Panc1 (cell line): Measurements from ENCODE around the gene SLC30A5. TPM values are rescaled to one million over a fixed set of nuclear protein-coding genes. Genes with fewer than 3 reads are reported as not detected.

ENCODE experiments used
- ATAC-seq: fragments of 200-7000 bp; cut with Tn5 transposase; 2 replicates; pipeline ENCODE4 v1.9.1; 2020; ENCODE audit warnings: mild to moderate bottlenecking, moderate library complexity
- BruUV-seq: library from RNA; stranded (reverse); fragments of 400-500 nt; replicated peaks from 2 replicates; lab custom pipeline; 2021; lab: Mats Ljungman, UMichigan
- CTCF ChIA-PET: fragments of 300-600 bp; sonication (Branson Sonifier 250); formaldehyde crosslinking; loops from one replicate; lab custom pipeline; 2022; ENCODE audit warnings: antibody characterized with exemption; lab: Charles Lee
- POLR2A ChIA-PET: fragments of 300-600 bp; sonication (Branson Sonifier 250); formaldehyde crosslinking; loops from one replicate; lab custom pipeline; 2022; ENCODE audit warnings: antibody characterized with exemption; lab: Charles Lee
- DNase-seq: peaks from one replicate; pipeline ENCODE4 v3.0.0-alpha.2; 2010; ENCODE audit warnings: low read depth, low spot score
- H3K27ac ChIP-seq: 2 replicates; pipeline ENCODE4 v1.5.1; 2011; ENCODE audit warnings: mild to moderate bottlenecking, low read length, inconsistent platforms
- H3K27me3 ChIP-seq: fragments of 200-500 bp; sonication (Bioruptor generic); 2 replicates; pipeline ENCODE4 v1.6.0; 2014; ENCODE audit warnings: low read length, inconsistent platforms; ENCODE audit not compliant: control insufficient read depth, insufficient read depth
- H3K36me3 ChIP-seq: fragments of 200-500 bp; sonication (Bioruptor generic); 2 replicates; pipeline ENCODE4 v1.5.1; 2014; ENCODE audit warnings: inconsistent platforms, mild to moderate bottlenecking, low read length, moderate library complexity; ENCODE audit not compliant: control insufficient read depth, insufficient read depth
- H3K4me1 ChIP-seq: 2 replicates; pipeline ENCODE4 v1.5.1; 2011; ENCODE audit warnings: inconsistent platforms, mild to moderate bottlenecking, low read length, moderate library complexity; ENCODE audit not compliant: control insufficient read depth, insufficient read depth
- H3K4me3 ChIP-seq, 2 experiments: 2 replicates each; pipeline ENCODE4 v1.5.1; 2011 to 2012; ENCODE audit warnings: low read depth in 2 of 2, low read length in 2 of 2, mild to moderate bottlenecking in 2 of 2, inconsistent platforms in 1 of 2, moderate library complexity in 1 of 2
- H3K9me3 ChIP-seq: fragments of 200-500 bp; sonication (Bioruptor generic); 2 replicates; pipeline ENCODE4 v1.5.1; 2014; ENCODE audit warnings: low read depth, mild to moderate bottlenecking, inconsistent platforms, low read length, moderate library complexity; ENCODE audit not compliant: control insufficient read depth, insufficient read depth
- CTCF ChIP-seq: fragments of 450-650 bp; IDR thresholded peaks from 2 replicates; pipeline ENCODE4 v1.5.1; 2017; ENCODE audit warnings: mild to moderate bottlenecking
- POLR2AphosphoS5 ChIP-seq: IDR thresholded peaks from 2 replicates; pipeline ENCODE4 v1.6.1; 2012; ENCODE audit warnings: mild to moderate bottlenecking, low read depth, low read length, moderate library complexity
- REST ChIP-seq, 2 experiments: IDR thresholded peaks; 2 replicates each; pipeline ENCODE4 v1.6.1; 2011 to 2012; ENCODE audit warnings: low read depth in 2 of 2, control low read depth in 1 of 2, low read length in 1 of 2, mild to moderate bottlenecking in 1 of 2, moderate library complexity in 1 of 2; ENCODE audit not compliant: insufficient read depth in 1 of 2
- SIN3A ChIP-seq: IDR thresholded peaks from 2 replicates; pipeline ENCODE4 v1.6.1; 2012; ENCODE audit warnings: low read depth, mild to moderate bottlenecking, low read length, moderate library complexity, borderline replicate concordance; ENCODE audit not compliant: insufficient read depth
- TCF7L2 ChIP-seq: IDR thresholded peaks from 2 replicates; pipeline ENCODE4 v1.6.1; 2011; ENCODE audit warnings: mild to moderate bottlenecking, low read depth, low read length, inconsistent platforms
- in situ Hi-C: cut with HindIII; loops from 2 replicates; pipeline ENCODE4 v1.10.0; 2016; ENCODE audit warnings: low sequenced_read_pairs, low pct_unique_long_range_greater_than_20kb
- intact Hi-C: fragments of 100-400 bp; cut with micrococcal nuclease; formaldehyde crosslinking; loops from one replicate; pipeline ENCODE4 v1.10.0; 2022; ENCODE audit not compliant: unreplicated experiment
- total RNA-seq: library from RNA; stranded (reverse); gene quantifications from one replicate; pipeline ENCODE4 v1.2.1, GENCODE V29; 2021; ENCODE audit not compliant: unreplicated experiment

The SLC30A5 gene
- total RNA-seq, 1 experiment from 2014 or later, result 61.3 TPM

- ChIA-PET POLR2A (no interaction called here), CTCF (no interaction called here)
- Histone ChIP-seq H3K4me1 (no peaks in the 10 kb centered on the region), H3K27me3 (no peaks in the 10 kb centered on the region), H3K4me3 (no peak overlapping the region), H3K36me3 (no peaks in the 10 kb centered on the region), H3K27ac (no peak overlapping the region), H3K9me3 (no peaks in the 10 kb centered on the region)
- ATAC-seq, result 0 out of 2 replicates have a peak, but pooled peaks have one; percentile 26
- no peak for DNase-seq
- no TSS peak for BruUV-seq
- TF ChIP-seq POLR2AphosphoS5, result no peak
- TF ChIP-seq SIN3A, result no peak
- no peak for TF ChIP-seq CTCF
- TF ChIP-seq TCF7L2, result no peak
- no peak for TF ChIP-seq REST (IDR thresholded peaks at IDR 0.05; ENCODE audit: insufficient read depth in 1 of 2, low read depth in 2 of 2, low read length in 1 of 2)
- intact Hi-C loops (no loop called here), in situ Hi-C loops (no loop called here)
These were observed 55.3 kb downstream of the SLC30A5 start for GRCh38 chr5:69148981-69149675.

GRCh38 chr5:69149676-69150010 is 55.8 kb downstream of the SLC30A5 start:
- no peak; the same call in 1 of the 2 replicates for ATAC-seq
- Histone ChIP-seq H3K36me3 (no peaks in the 10 kb centered on the region), H3K4me1 (no peaks in the 10 kb centered on the region), H3K4me3 (no peak overlapping the region), H3K27me3 (no peaks in the 10 kb centered on the region), H3K9me3 (no peaks in the 10 kb centered on the region), H3K27ac (no peak overlapping the region)
- ChIA-PET POLR2A (no interaction called here), CTCF (no interaction called here)
- intact Hi-C loops (no loop called here), in situ Hi-C loops (no loop called here)
- TF ChIP-seq CTCF, result no peak
- TF ChIP-seq SIN3A, result no peak
- TF ChIP-seq POLR2AphosphoS5, result no peak
- TF ChIP-seq REST (IDR thresholded peaks at IDR 0.05; ENCODE audit: insufficient read depth in 1 of 2, low read depth in 2 of 2, low read length in 1 of 2), result no peak
- no peak for DNase-seq
- no TSS peak for BruUV-seq
